Endothelial cell of umbilical vein (primary cell): ENCODE results near the gene GALNT9. TPM values are rescaled to one million over a fixed set of nuclear protein-coding genes. Genes with fewer than 3 reads are reported as not detected.

Experiments
- BruUV-seq: library from RNA; stranded (reverse); fragments of 400-500 nt; replicated peaks from 2 replicates; lab custom pipeline; 2021; lab: Mats Ljungman, UMichigan
- CTCF ChIA-PET: fragments of 300-600, 350-600 bp; sonication (Branson Sonifier 250); formaldehyde crosslinking; loops from one replicate; lab custom pipeline; 2021; ENCODE audit warnings: antibody characterized with exemption, inconsistent platforms; lab: Charles Lee
- POLR2A ChIA-PET: fragments of 300-600, 350-600 bp; sonication (Branson Sonifier 250); formaldehyde crosslinking; loops from one replicate; lab custom pipeline; 2021; ENCODE audit warnings: antibody characterized with exemption, inconsistent platforms; lab: Charles Lee
- DNase-seq: peaks from one replicate; pipeline ENCODE4 v3.0.0-alpha.2; 2011; ENCODE audit warnings: low read depth, low spot score
- FAIRE-seq: peaks from 2 replicates; lab custom pipeline; 2011; peaks lifted over from hg19 to GRCh38; lab: Jason Lieb, UNC
- H2AFZ ChIP-seq: 2 replicates; pipeline ENCODE4 v1.6.0; 2012; ENCODE audit warnings: low read depth, low read length, control low read depth, inconsistent platforms
- H3K27ac ChIP-seq: 2 replicates; pipeline ENCODE4 v1.5.1; 2011; ENCODE audit warnings: low read depth, mild to moderate bottlenecking, control low read depth, low read length, moderate library complexity; ENCODE audit not compliant: insufficient read depth
- H3K27me3 ChIP-seq, 2 experiments: 2 replicates each; pipeline versions ENCODE4 v1.6.0 to v1.6.1; 2011; ENCODE audit warnings: low read length in 2 of 2, mixed read lengths in 1 of 2; ENCODE audit not compliant: control insufficient read depth in 2 of 2, insufficient read depth in 2 of 2
- H3K36me3 ChIP-seq, 2 experiments: 2 replicates in 1 of 2; 3 replicates in 1 of 2; pipeline ENCODE4 v1.5.1; 2011; ENCODE audit warnings: low read length in 2 of 2, mild to moderate bottlenecking in 1 of 2, moderate library complexity in 1 of 2; ENCODE audit not compliant: control insufficient read depth in 2 of 2, insufficient read depth in 2 of 2; ENCODE audit errors: extremely low read depth in 1 of 2
- H3K4me1 ChIP-seq: 3 replicates; pipeline ENCODE4 v1.5.1; 2011; ENCODE audit warnings: mild to moderate bottlenecking, low read length; ENCODE audit not compliant: control insufficient read depth, insufficient read depth; ENCODE audit errors: extremely low read depth
- H3K4me2 ChIP-seq: 2 replicates; pipeline ENCODE4 v1.6.1; 2011; ENCODE audit warnings: low read length, control low read depth, mixed read lengths; ENCODE audit not compliant: insufficient read depth
- H3K4me3 ChIP-seq, 3 experiments: fragments of 200-600 bp in 1 of 3; sonication (generic), shearing (Covaris generic) in 1 of 3; replicated peaks in 1 of 3; 2 replicates each; pipeline ENCODE4 v1.5.1; 2011 to 2016; ENCODE audit warnings: control low read depth in 3 of 3, low read length in 3 of 3, mild to moderate bottlenecking in 2 of 3, inconsistent platforms in 1 of 3, low read depth in 1 of 3, moderate library complexity in 1 of 3; ENCODE audit not compliant: insufficient read depth in 1 of 3
- H3K79me2 ChIP-seq: 2 replicates; pipeline ENCODE4 v1.6.0; 2012; ENCODE audit warnings: low read length, inconsistent platforms; ENCODE audit not compliant: control insufficient read depth, insufficient read depth
- H3K9ac ChIP-seq: replicated peaks from 2 replicates; pipeline ENCODE3; 2011; ENCODE audit warnings: low read length, control low read depth; ENCODE audit not compliant: insufficient read depth; ENCODE audit errors: extremely low read depth
- H3K9me1 ChIP-seq: replicated peaks from 3 replicates; pipeline ENCODE4 v1.6.0; 2011; ENCODE audit warnings: mild to moderate bottlenecking, low read length; ENCODE audit not compliant: control insufficient read depth, insufficient read depth; ENCODE audit errors: extremely low read depth
- H3K9me3 ChIP-seq: replicated peaks from 2 replicates; pipeline ENCODE4 v1.5.1; 2012; ENCODE audit warnings: low read length, inconsistent platforms; ENCODE audit not compliant: control insufficient read depth, insufficient read depth
- H4K20me1 ChIP-seq: replicated peaks from 2 replicates; pipeline ENCODE3; 2011; ENCODE audit warnings: mild to moderate bottlenecking, low read length; ENCODE audit not compliant: control insufficient read depth, insufficient read depth; ENCODE audit errors: extremely low read depth
- CTCF ChIP-seq, 2 donors: IDR thresholded peaks; 1 replicate in 1 of 2; 2 replicates in 1 of 2; pipeline ENCODE4 v1.5.1; 2011; ENCODE audit warnings: low read length in 2 of 2, mild to moderate bottlenecking in 2 of 2, moderate library complexity in 2 of 2, control low read depth in 1 of 2, inconsistent platforms in 1 of 2, low read depth in 1 of 2; ENCODE audit not compliant: insufficient read depth in 1 of 2; ENCODE audit errors: extremely low read depth in 1 of 2
- EZH2 ChIP-seq: IDR thresholded peaks from 2 replicates; pipeline ENCODE4 v1.6.1; 2012; ENCODE audit warnings: borderline replicate concordance, low read depth, mild to moderate bottlenecking, moderate library complexity, low read length, inconsistent platforms; ENCODE audit not compliant: severe bottlenecking
- FOS ChIP-seq: IDR thresholded peaks from 2 replicates; pipeline ENCODE4 v1.6.1; 2011; ENCODE audit warnings: mild to moderate bottlenecking, low read length, moderate library complexity, borderline replicate concordance; ENCODE audit not compliant: insufficient read depth
- GATA2 ChIP-seq: IDR thresholded peaks from 2 replicates; pipeline ENCODE4 v1.7.0; 2011; ENCODE audit warnings: low read depth, mild to moderate bottlenecking, moderate library complexity, mixed read lengths, low read length; ENCODE audit not compliant: insufficient read length, insufficient read depth
- JUN ChIP-seq: IDR thresholded peaks from 2 replicates; pipeline ENCODE4 v1.6.1; 2011; ENCODE audit warnings: borderline replicate concordance, low read depth; ENCODE audit not compliant: insufficient read length, insufficient read depth
- MAX ChIP-seq: IDR thresholded peaks from 2 replicates; pipeline ENCODE4 v1.6.1; 2011; ENCODE audit not compliant: insufficient read depth, insufficient read length
- MYC ChIP-seq: IDR thresholded peaks from one replicate; pipeline ENCODE4 v1.6.1; 2011; ENCODE audit warnings: mild to moderate bottlenecking, low read depth, low read length
- POLR2A ChIP-seq: IDR thresholded peaks from 2 replicates; pipeline ENCODE4 v1.6.1; 2012; ENCODE audit warnings: low read depth, mild to moderate bottlenecking, control low read depth, low read length
- POLR2AphosphoS5 ChIP-seq: IDR thresholded peaks from 2 replicates; pipeline ENCODE4 v1.6.1; 2012; ENCODE audit warnings: low read depth, mild to moderate bottlenecking, control low read depth, low read length, moderate library complexity; ENCODE audit not compliant: insufficient read depth
- dilution Hi-C: fragments of 300-500 bp; cut with MboI; formaldehyde crosslinking; loops from one replicate; pipeline ENCODE4 v1.15.0; 2019; ENCODE audit warnings: low sequenced_read_pairs; ENCODE audit not compliant: extremely low pct_ligation_motif_present
- intact Hi-C: fragments of 100-400 bp; cut with micrococcal nuclease; formaldehyde crosslinking; loops from one replicate; pipeline ENCODE4 v1.10.0; 2022
- polyA plus RNA-seq, 4 experiments: library from polyadenylated mRNA; depleted of rRNA in 3 of 4; stranded (reverse) in 3 of 4; unstranded in 1 of 4; fragments of >200 nt; gene quantifications; 2 replicates each; pipeline versions ENCODE4 v1.2.1 to v1.2.3, GENCODE V29; 2011 to 2012; ENCODE audit warnings: missing spikeins in 1 of 4
- total RNA-seq: library from RNA; stranded (reverse); gene quantifications from 2 replicates; pipeline ENCODE4 v1.2.3, GENCODE V29; 2021

Gene GALNT9
- total and polyA plus RNA-seq, 2 donors (not counting 3 experiments of a cell fraction or from before 2014, with no cell fraction given) = 0.14 to 0.73 TPM

- no peak overlapping the region for H3K4me2 ChIP-seq
- CTCF ChIA-PET = interaction anchor here (1.4 to 1.7 kb wide), 3 partner anchors 8 to 122 kb away, joined by 3 to 6 read pairs (median 3); no protein-coding TSS in a partner anchor
Observed at GRCh38 chr12:132276066-132276826, 53.1 kb downstream of the GALNT9 start.

GRCh38 chr12:132275631-132276030, 53.8 kb downstream of the GALNT9 start:
- DNase-seq (no peak), FAIRE-seq (no peak)
- Histone ChIP-seq H3K27ac (no peak overlapping the region), H3K27me3 (no peaks in the 10 kb centered on the region), H3K9ac (no peak overlapping the region), H2AFZ (no peak overlapping the region), H4K20me1 (no peaks in the 10 kb centered on the region), H3K4me1 (no peaks in the 10 kb centered on the region), H3K79me2 (no peaks in the 10 kb centered on the region), H3K36me3 (no peaks in the 10 kb centered on the region), H3K9me3 (no peaks in the 10 kb centered on the region), H3K4me2 (no peak overlapping the region), H3K9me1 (no peaks in the 10 kb centered on the region), H3K4me3 (no peak overlapping the region)
- dilution Hi-C loops = no loop called here
- no TSS peak for BruUV-seq
- ChIA-PET CTCF (interaction anchor here (1.2 to 1.7 kb wide), 4 partner anchors 9 to 138 kb away, joined by 3 to 6 read pairs (median 3); no protein-coding TSS in a partner anchor), POLR2A (no interaction called here)
- TF ChIP-seq POLR2A (no peak), CTCF (IDR thresholded peaks at IDR 0.05; ENCODE audit: extremely low read depth in 1 of 2, insufficient read depth in 1 of 2, low read depth in 1 of 2, low read length in 2 of 2) (no peak), FOS (no peak), GATA2 (no peak), MAX (no peak), POLR2AphosphoS5 (no peak), JUN (no peak), MYC (no peak), EZH2 (no peak)
- intact Hi-C loops = no loop called here

More at GRCh38 chr12:132276066-132276826, 53.1 kb downstream of the GALNT9 start:
- no peak for DNase-seq
- POLR2A ChIA-PET = no interaction called here
- H3K36me3 ChIP-seq = no peaks in the 10 kb centered on the region
- H3K27me3 ChIP-seq = no peaks in the 10 kb centered on the region
- no peak for FAIRE-seq
- intact Hi-C loops = no loop called here
- H3K9me1 ChIP-seq = no peaks in the 10 kb centered on the region
- H3K4me3 ChIP-seq = no peak overlapping the region
- TF ChIP-seq MAX (no peak), POLR2AphosphoS5 (no peak)
- dilution Hi-C loops = no loop called here
- no peaks in the 10 kb centered on the region for H3K9me3 ChIP-seq
- H3K79me2 ChIP-seq = no peaks in the 10 kb centered on the region
- H3K9ac ChIP-seq = no peak overlapping the region
- H4K20me1 ChIP-seq = no peaks in the 10 kb centered on the region
- no peak overlapping the region for H2AFZ ChIP-seq
- no TSS peak for BruUV-seq
- H3K4me1 ChIP-seq = no peaks in the 10 kb centered on the region
- no peak overlapping the region for H3K27ac ChIP-seq
